ENCODE data around the gene PSPH. TPM values are rescaled to one million over a fixed set of nuclear protein-coding genes. Genes with fewer than 3 reads are reported as not detected.

The PSPH gene
- total and polyA plus RNA-seq, 2 donors (not counting 3 experiments of a cell fraction or from before 2014, with no cell fraction given), result 11.8 to 24.2 TPM

- no peak for DNase-seq (ENCODE audit: low read depth, low spot score)
- no peaks in the 10 kb centered on the region for H4K20me1 ChIP-seq (replicated peaks; ENCODE audit: control insufficient read depth, extremely low read depth, insufficient read depth, low read length)
- H3K9ac ChIP-seq (replicated peaks; ENCODE audit: extremely low read depth, insufficient read depth, low read length), result no peak overlapping the region
- H3K27me3 ChIP-seq (ENCODE audit: control insufficient read depth in 2 of 2, insufficient read depth in 2 of 2, low read length in 2 of 2), result no peaks in the 10 kb centered on the region
- H3K27ac ChIP-seq (ENCODE audit: insufficient read depth, low read depth, low read length), result no peak overlapping the region
- H3K79me2 ChIP-seq (ENCODE audit: control insufficient read depth, insufficient read depth, low read length), result no peaks in the 10 kb centered on the region
- H3K9me1 ChIP-seq (replicated peaks; ENCODE audit: control insufficient read depth, extremely low read depth, insufficient read depth, low read length), result no peaks in the 10 kb centered on the region
- no peak overlapping the region for H2AFZ ChIP-seq (ENCODE audit: low read depth, low read length)
- TF ChIP-seq EZH2 (IDR thresholded peaks at IDR 0.05; ENCODE audit: borderline replicate concordance, low read depth, low read length, severe bottlenecking) (no peak), POLR2A (IDR thresholded peaks at IDR 0.05; ENCODE audit: low read depth, low read length) (no peak), CTCF (IDR thresholded peaks at IDR 0.05; ENCODE audit: extremely low read depth in 1 of 2, insufficient read depth in 1 of 2, low read depth in 1 of 2, low read length in 2 of 2) (no peak), JUN (IDR thresholded peaks at IDR 0.05; ENCODE audit: borderline replicate concordance, insufficient read depth, insufficient read length, low read depth) (no peak), GATA2 (IDR thresholded peaks at IDR 0.05; ENCODE audit: insufficient read depth, insufficient read length, low read depth, low read length) (no peak), FOS (IDR thresholded peaks at IDR 0.05; ENCODE audit: borderline replicate concordance, insufficient read depth, low read length) (no peak), MYC (IDR thresholded peaks at IDR 0.05; ENCODE audit: low read depth, low read length) (no peak), POLR2AphosphoS5 (IDR thresholded peaks at IDR 0.05; ENCODE audit: insufficient read depth, low read depth, low read length) (no peak)
- TF ChIP-seq, protein P1, sequence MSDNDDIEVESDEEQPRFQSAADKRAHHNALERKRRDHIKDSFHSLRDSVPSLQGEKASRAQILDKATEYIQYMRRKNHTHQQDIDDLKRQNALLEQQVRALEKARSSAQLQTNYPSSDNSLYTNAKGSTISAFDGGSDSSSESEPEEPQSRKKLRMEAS (IDR thresholded peaks at IDR 0.05; ENCODE audit: insufficient read depth, insufficient read length), result no peak
- dilution Hi-C loops (cut with MboI; ENCODE audit: extremely low pct_ligation_motif_present, low sequenced_read_pairs) (no loop called here), intact Hi-C loops (cut with micrococcal nuclease) (no loop called here)
- no peaks in the 10 kb centered on the region for H3K9me3 ChIP-seq (replicated peaks; ENCODE audit: control insufficient read depth, insufficient read depth, low read length)
- POLR2A ChIA-PET, result no interaction called here
- H3K36me3 ChIP-seq (ENCODE audit: control insufficient read depth in 2 of 2, extremely low read depth in 1 of 2, insufficient read depth in 2 of 2, low read length in 2 of 2), result no peaks in the 10 kb centered on the region
- no peak overlapping the region for H3K4me3 ChIP-seq (replicated peaks in 1 of 3; ENCODE audit: insufficient read depth in 1 of 3, low read depth in 1 of 3, low read length in 3 of 3)
- BruUV-seq (replicated peaks), result no TSS peak
- H3K4me2 ChIP-seq (ENCODE audit: insufficient read depth, low read length), result no peak overlapping the region
- CTCF ChIA-PET, result no interaction called here
- H3K4me1 ChIP-seq (ENCODE audit: control insufficient read depth, extremely low read depth, insufficient read depth, low read length), result no peaks in the 10 kb centered on the region
- FAIRE-seq, result no peak
Observed at GRCh38 chr7:56086761-56087160, 35.5 kb upstream of the PSPH start.

All from endothelial cell of umbilical vein (primary cell).